ENCODE measurements around the gene CSPG5.

Gene CSPG5

GRCh38 chr3:47588587-47588986, 9.9 kb upstream of the CSPG5 start:
- no peak for TF ChIP-seq SPI1 (IDR thresholded peaks at IDR 0.05; ENCODE audit: borderline replicate concordance, low read depth)
- no peak for TF ChIP-seq POLR2AphosphoS5 (IDR thresholded peaks at IDR 0.05; ENCODE audit: low read depth)
- no peak for TF ChIP-seq GABPA (IDR thresholded peaks at IDR 0.05; ENCODE audit: low read depth)
- no peak for TF ChIP-seq REST (IDR thresholded peaks at IDR 0.05; ENCODE audit: insufficient replicate concordance, low read depth)
- TF ChIP-seq, protein P1, sequence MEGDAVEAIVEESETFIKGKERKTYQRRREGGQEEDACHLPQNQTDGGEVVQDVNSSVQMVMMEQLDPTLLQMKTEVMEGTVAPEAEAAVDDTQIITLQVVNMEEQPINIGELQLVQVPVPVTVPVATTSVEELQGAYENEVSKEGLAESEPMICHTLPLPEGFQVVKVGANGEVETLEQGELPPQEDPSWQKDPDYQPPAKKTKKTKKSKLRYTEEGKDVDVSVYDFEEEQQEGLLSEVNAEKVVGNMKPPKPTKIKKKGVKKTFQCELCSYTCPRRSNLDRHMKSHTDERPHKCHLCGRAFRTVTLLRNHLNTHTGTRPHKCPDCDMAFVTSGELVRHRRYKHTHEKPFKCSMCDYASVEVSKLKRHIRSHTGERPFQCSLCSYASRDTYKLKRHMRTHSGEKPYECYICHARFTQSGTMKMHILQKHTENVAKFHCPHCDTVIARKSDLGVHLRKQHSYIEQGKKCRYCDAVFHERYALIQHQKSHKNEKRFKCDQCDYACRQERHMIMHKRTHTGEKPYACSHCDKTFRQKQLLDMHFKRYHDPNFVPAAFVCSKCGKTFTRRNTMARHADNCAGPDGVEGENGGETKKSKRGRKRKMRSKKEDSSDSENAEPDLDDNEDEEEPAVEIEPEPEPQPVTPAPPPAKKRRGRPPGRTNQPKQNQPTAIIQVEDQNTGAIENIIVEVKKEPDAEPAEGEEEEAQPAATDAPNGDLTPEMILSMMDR (IDR thresholded peaks at IDR 0.05; ENCODE audit: insufficient read depth, low read length): no peak
- no peak for DNase-seq (ENCODE audit: low read depth in 1 of 2, low spot score in 1 of 2)
- H3K4me3 ChIP-seq (replicated peaks; ENCODE audit: insufficient read depth, low read length): no peak overlapping the region
- H3K27me3 ChIP-seq (ENCODE audit: insufficient read depth, poor library complexity, severe bottlenecking): no peaks in the 10 kb centered on the region
- H3K27ac ChIP-seq (replicated peaks): no peak overlapping the region

DNA sequence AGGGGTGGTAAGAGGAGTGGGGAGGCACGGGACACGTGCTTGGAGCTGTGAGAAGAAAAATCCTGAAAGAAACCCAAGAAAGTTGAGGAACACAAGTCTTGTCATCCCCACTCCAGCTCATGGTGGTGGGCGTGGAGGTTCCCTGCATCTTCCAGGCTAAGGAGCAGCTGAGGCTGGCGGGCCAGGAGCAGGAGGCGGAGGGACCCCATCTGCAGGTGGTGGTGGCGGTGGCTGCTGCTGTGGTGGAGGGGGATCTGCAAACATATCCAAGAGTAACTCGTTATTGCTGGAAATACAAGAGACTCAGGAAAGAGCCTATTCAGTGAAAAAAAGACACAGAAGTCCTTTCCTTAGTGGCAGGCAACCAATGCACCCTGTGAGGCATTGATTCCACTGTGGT, 9.4 kb upstream of the CSPG5 start:
- TF ChIP-seq SPI1 (IDR thresholded peaks at IDR 0.05; ENCODE audit: borderline replicate concordance, low read depth) (no peak), GABPA (IDR thresholded peaks at IDR 0.05; ENCODE audit: low read depth) (no peak), REST (IDR thresholded peaks at IDR 0.05; ENCODE audit: insufficient replicate concordance, low read depth) (no peak), POLR2AphosphoS5 (IDR thresholded peaks at IDR 0.05; ENCODE audit: low read depth) (no peak)
- TF ChIP-seq, protein P1 (IDR thresholded peaks at IDR 0.05; ENCODE audit: insufficient read depth, low read length): no peak
- H3K27ac ChIP-seq (replicated peaks): no peak overlapping the region

DNA sequence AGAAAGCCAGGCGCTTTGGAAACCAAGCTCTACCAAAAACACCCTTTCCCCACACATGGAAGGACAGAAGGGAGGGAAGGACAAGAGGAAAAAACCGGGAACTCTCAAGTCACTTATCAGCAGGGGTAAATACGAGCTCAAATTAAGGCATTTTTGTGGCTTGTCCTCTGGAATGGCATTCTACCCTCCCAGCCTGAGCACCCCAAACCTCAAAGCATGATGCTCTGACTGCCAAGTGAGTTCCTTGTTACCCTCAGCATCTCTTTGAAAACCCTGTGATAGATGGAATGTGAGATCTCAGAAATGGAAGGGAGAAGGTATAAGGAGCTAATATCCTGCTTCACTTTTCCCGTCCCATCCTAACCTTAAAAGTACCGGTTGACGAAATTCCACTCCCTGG, 8.1 kb upstream of the CSPG5 start:
- no peak overlapping the region for H3K27ac ChIP-seq (replicated peaks)
- peaks cover 7% of the 10 kb centered on the region for H3K27me3 ChIP-seq (ENCODE audit: insufficient read depth, poor library complexity, severe bottlenecking)
- TF ChIP-seq POLR2AphosphoS5 (IDR thresholded peaks at IDR 0.05; ENCODE audit: low read depth) (no peak), REST (IDR thresholded peaks at IDR 0.05; ENCODE audit: insufficient replicate concordance, low read depth) (no peak), SPI1 (IDR thresholded peaks at IDR 0.05; ENCODE audit: borderline replicate concordance, low read depth) (no peak), GABPA (IDR thresholded peaks at IDR 0.05; ENCODE audit: low read depth) (no peak)
- TF ChIP-seq, protein P1 (IDR thresholded peaks at IDR 0.05; ENCODE audit: insufficient read depth, low read length): no peak
- no peak for DNase-seq (ENCODE audit: low read depth in 1 of 2, low spot score in 1 of 2)
- H3K4me3 ChIP-seq (replicated peaks; ENCODE audit: insufficient read depth, low read length): no peak overlapping the region

More for the DNA sequence above, 9.4 kb upstream of the CSPG5 start:
- DNase-seq (ENCODE audit: low read depth in 1 of 2, low spot score in 1 of 2): no peak
- Histone ChIP-seq H3K27me3 (ENCODE audit: insufficient read depth, poor library complexity, severe bottlenecking) (no peaks in the 10 kb centered on the region), H3K4me3 (replicated peaks; ENCODE audit: insufficient read depth, low read length) (no peak overlapping the region)

Measured in HL-60 (cell line).